ENCODE measurements around the gene C1QB.

GRCh38 chr1:22616571-22616970, 36.5 kb upstream of the C1QB start:
- TF ChIP-seq CTCF (IDR thresholded peaks at IDR 0.05; ENCODE audit: low read depth, low read length, missing input control) (no peak), REST (IDR thresholded peaks at IDR 0.05) (no peak), MAX (IDR thresholded peaks at IDR 0.05) (no peak), NR2F2 (IDR thresholded peaks at IDR 0.05) (no peak), ATF3 (IDR thresholded peaks at IDR 0.05) (no peak)

Data from liver (tissue), 3 donors.